Peyer's patch (tissue), 4 donors: ENCODE results near the gene BASP1.
A peak's percentile ranks its signal among the peaks of the same experiment; 100 is the strongest.

Experiments
- POLR2A ChIP-seq, 2 donors: fragments of 450-650 bp; IDR thresholded peaks; one replicate each; pipeline ENCODE4 v1.5.1; 2017; ENCODE audit warnings: antibody characterized with exemption in 2 of 2, mild to moderate bottlenecking in 2 of 2, moderate library complexity in 2 of 2
- TF ChIP-seq, protein P1 (sequence below), 6 experiments: fragments of 450-650 bp in 4 of 6; fragments of 200-600 bp in 2 of 6; sonication (generic) in 1 of 6; IDR thresholded peaks; one replicate each; pipeline ENCODE4 v1.5.1; 2017 to 2019; ENCODE audit warnings: antibody characterized with exemption in 6 of 6, mild to moderate bottlenecking in 3 of 6, moderate library complexity in 1 of 6

DNA sequence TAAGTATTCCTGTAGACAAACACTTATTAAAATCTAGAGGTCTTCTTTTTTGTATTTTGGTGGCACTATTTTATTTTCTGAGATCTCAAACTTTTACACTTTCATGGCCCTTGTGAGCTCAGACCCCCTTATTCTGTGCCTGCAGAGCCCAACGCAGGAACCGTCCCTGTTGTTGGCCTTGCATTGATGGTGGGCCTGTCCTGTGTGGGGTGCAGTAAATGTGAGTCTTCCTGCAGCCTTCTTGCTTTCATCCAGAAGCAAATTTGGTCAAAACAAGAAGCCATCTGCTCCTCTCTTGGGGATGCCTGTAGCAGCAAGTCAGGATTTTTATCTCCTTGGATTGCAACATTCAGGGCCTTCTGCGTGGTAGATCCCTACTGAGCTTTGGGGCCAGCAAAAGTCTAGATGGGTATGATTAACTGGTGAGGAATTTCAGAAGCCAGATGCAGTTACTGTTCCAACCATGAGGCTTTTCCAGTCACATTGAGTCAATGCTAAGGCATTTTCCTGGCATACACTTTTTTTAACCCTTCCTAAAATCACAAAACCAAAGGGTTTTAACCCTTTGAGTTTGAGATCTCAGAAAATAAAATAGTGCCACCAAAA, 31.7 kb downstream of the BASP1 start:
- TF ChIP-seq, protein P1, sequence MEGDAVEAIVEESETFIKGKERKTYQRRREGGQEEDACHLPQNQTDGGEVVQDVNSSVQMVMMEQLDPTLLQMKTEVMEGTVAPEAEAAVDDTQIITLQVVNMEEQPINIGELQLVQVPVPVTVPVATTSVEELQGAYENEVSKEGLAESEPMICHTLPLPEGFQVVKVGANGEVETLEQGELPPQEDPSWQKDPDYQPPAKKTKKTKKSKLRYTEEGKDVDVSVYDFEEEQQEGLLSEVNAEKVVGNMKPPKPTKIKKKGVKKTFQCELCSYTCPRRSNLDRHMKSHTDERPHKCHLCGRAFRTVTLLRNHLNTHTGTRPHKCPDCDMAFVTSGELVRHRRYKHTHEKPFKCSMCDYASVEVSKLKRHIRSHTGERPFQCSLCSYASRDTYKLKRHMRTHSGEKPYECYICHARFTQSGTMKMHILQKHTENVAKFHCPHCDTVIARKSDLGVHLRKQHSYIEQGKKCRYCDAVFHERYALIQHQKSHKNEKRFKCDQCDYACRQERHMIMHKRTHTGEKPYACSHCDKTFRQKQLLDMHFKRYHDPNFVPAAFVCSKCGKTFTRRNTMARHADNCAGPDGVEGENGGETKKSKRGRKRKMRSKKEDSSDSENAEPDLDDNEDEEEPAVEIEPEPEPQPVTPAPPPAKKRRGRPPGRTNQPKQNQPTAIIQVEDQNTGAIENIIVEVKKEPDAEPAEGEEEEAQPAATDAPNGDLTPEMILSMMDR (IDR thresholded peaks at IDR 0.05) = peak in 1 of 6 experiments; percentile 5
- TF ChIP-seq POLR2A (IDR thresholded peaks at IDR 0.05) = no peak
